Skeletal muscle tissue (tissue), 2 donors: Measurements from ENCODE around the gene TMPRSS11A. TPM values are rescaled to one million over a fixed set of nuclear protein-coding genes. Genes with fewer than 3 reads are reported as not detected.

Experiments used
- small RNA-seq: library from RNA; depleted of rRNA; stranded (forward); fragments of <200 nt; gene quantifications from one replicate; pipeline ENCODE3, GENCODE V24; 2014
- total RNA-seq: library from RNA; depleted of rRNA; stranded (reverse); fragments of >200 nt; gene quantifications from one replicate; pipeline ENCODE4 v1.2.3, GENCODE V29; 2014

Gene TMPRSS11A
- total RNA-seq, 1 donor from 2014 or later = not detected

Small RNAs within 50 kb of the gene (small RNA-seq; reads per million reads assigned to genes)
- gene RNU6-95P = not detected

Other genes with a start within 250 kb of the TMPRSS11A start
- gene GNRHR, start 209.1 kb downstream of the TMPRSS11A start, total RNA-seq = not detected
- not detected for gene TMPRSS11D, start 79.5 kb downstream of the TMPRSS11A start, total RNA-seq
- not detected for gene TMPRSS11F, start 166.4 kb upstream of the TMPRSS11A start, total RNA-seq